Measurements from ENCODE around the gene KLF13. TPM values are rescaled to one million over a fixed set of nuclear protein-coding genes. Genes with fewer than 3 reads are reported as not detected.

Gene KLF13
- polyA plus RNA-seq, 1 experiment = 16.8 TPM

DNA sequence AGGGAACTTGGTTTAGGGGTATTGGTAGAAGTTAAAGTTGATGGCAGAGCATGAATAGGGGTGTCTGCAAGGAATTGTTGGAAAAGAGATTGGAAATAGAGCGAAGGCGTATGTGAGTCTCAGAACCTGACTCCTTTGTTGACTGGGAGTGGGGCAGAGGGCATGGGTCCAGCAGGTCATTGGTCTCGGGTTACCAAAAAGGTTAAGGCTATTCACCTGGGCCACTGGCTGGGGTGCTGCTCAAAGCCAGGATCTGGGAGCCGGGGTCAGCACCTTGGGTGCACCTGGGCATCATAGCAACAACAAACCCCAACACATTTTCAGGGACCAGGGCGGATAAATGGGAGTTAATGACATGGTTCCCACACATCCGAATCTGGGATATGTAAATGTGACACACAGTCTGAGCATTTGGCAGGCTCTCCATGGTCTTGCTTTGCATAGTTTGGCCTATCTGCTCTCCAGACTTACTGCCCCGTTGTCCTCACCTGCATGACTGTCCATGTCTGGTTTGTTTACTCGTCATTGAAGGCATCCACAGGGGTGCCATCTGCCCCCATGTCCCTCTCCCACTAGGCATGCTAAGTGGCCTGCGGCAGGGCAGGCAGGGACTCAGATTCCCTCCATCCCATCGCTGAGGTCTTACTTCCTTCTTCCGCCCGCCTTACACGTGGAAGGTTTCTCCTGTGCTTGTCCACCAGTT, 10.1 kb downstream of the KLF13 start:
- no peak overlapping the region for H3K4me3 ChIP-seq (ENCODE audit: low read depth, low read length)
- H3K27me3 ChIP-seq (ENCODE audit: control insufficient read depth, insufficient read depth, low read length) = no peaks in the 10 kb centered on the region
- CTCF ChIA-PET = no interaction called here
- no peak overlapping the region for H3K27ac ChIP-seq (ENCODE audit: low read depth, low read length)
- TF ChIP-seq, protein P1, sequence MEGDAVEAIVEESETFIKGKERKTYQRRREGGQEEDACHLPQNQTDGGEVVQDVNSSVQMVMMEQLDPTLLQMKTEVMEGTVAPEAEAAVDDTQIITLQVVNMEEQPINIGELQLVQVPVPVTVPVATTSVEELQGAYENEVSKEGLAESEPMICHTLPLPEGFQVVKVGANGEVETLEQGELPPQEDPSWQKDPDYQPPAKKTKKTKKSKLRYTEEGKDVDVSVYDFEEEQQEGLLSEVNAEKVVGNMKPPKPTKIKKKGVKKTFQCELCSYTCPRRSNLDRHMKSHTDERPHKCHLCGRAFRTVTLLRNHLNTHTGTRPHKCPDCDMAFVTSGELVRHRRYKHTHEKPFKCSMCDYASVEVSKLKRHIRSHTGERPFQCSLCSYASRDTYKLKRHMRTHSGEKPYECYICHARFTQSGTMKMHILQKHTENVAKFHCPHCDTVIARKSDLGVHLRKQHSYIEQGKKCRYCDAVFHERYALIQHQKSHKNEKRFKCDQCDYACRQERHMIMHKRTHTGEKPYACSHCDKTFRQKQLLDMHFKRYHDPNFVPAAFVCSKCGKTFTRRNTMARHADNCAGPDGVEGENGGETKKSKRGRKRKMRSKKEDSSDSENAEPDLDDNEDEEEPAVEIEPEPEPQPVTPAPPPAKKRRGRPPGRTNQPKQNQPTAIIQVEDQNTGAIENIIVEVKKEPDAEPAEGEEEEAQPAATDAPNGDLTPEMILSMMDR (IDR thresholded peaks at IDR 0.05; ENCODE audit: low read depth, low read length) = no peak
- DNase-seq (ENCODE audit: low read depth, low spot score) = no peak
- H3K9me3 ChIP-seq (ENCODE audit: control insufficient read depth, insufficient read depth, low read length) = no peaks in the 10 kb centered on the region; the same call in 1 of the 2 replicates
- POLR2A ChIA-PET = no interaction called here

DNA sequence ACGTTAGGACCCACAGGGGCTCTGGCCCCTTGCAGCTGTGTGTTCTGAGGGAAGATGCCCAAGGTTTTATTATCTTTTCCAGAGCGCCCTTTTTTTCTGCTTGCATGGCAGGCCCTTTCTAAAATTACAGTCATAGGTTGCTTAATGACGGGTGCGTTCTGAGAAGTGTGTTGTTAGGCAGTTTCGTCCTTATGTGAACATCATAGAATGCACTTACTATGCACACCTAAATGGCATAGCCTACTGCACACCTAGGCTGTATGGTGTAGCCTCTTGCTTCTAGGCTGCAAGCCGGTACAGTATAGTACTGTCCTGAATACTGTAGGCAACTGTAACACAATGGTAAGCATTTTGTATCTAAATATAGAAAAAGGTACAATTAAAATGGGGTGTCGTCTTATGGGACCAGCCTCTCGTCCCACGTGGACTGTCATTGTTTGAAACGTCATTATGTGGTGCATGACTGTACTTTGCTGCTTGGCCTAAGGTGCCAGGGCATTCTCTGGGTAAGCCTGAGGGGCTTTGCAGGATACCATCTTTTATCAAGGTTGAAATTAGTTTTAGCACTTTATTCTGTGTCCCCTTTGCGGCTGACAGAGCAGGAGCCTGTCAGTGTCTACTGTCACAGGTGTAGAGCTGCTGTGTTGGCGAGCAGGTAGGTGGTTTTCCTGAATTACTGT, 10.9 kb downstream of the KLF13 start:
- ChIA-PET POLR2A (no interaction called here), CTCF (interaction anchor here (2.2 kb wide), 1 partner anchor 151 kb away, joined by 9 read pairs; no protein-coding TSS in a partner anchor)
- Histone ChIP-seq H3K4me3 (ENCODE audit: low read depth, low read length) (no peak overlapping the region), H3K9me3 (ENCODE audit: control insufficient read depth, insufficient read depth, low read length) (no peaks in the 10 kb centered on the region; the same call in 1 of the 2 replicates), H3K27me3 (ENCODE audit: control insufficient read depth, insufficient read depth, low read length) (no peaks in the 10 kb centered on the region), H3K27ac (ENCODE audit: low read depth, low read length) (no peak overlapping the region)
- TF ChIP-seq, protein P1 (IDR thresholded peaks at IDR 0.05; ENCODE audit: low read depth, low read length) = no peak
- no peak for DNase-seq (ENCODE audit: low read depth, low spot score)

DNA sequence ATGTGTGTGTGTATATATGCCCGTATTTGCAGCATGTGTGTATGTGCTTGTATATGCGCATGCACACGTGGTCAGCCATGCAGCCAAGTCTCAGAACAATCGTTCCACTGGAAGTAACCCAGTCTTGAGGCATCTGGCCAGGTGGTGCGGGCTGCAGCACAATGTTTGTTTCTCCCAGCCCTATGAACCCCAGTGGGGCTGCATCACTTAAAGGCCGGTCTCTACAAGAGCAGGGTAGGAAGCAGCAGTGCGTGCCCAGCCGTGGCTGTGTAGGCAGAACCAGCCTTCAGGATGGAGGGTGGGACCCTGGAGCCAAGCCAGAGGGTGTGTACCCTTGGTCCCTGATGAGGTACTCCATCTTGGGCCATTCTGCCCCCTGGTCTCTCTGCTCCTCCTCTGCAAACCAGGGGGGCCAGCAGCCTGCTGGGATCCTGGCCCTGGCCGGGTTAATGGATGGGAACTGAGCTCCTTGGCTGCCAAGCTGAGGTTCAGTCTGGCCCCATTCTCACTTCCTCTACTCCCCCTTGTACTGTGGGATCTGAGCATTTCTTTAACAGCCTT, 11.8 kb downstream of the KLF13 start:
- Histone ChIP-seq H3K27me3 (ENCODE audit: control insufficient read depth, insufficient read depth, low read length) (no peaks in the 10 kb centered on the region), H3K27ac (ENCODE audit: low read depth, low read length) (peak overlapping the region; percentile 79), H3K9me3 (ENCODE audit: control insufficient read depth, insufficient read depth, low read length) (no peaks in the 10 kb centered on the region; the same call in 1 of the 2 replicates), H3K4me3 (ENCODE audit: low read depth, low read length) (0 out of 2 replicates have a peak overlapping the region, but pooled peaks have one; percentile 1)
- CTCF ChIA-PET = interaction anchor here (2.2 kb wide), 1 partner anchor 150 kb away, joined by 9 read pairs; no protein-coding TSS in a partner anchor
- no peak for DNase-seq (ENCODE audit: low read depth, low spot score)
- TF ChIP-seq, protein P1 (IDR thresholded peaks at IDR 0.05; ENCODE audit: low read depth, low read length) = no peak
- POLR2A ChIA-PET = no interaction called here

DNA sequence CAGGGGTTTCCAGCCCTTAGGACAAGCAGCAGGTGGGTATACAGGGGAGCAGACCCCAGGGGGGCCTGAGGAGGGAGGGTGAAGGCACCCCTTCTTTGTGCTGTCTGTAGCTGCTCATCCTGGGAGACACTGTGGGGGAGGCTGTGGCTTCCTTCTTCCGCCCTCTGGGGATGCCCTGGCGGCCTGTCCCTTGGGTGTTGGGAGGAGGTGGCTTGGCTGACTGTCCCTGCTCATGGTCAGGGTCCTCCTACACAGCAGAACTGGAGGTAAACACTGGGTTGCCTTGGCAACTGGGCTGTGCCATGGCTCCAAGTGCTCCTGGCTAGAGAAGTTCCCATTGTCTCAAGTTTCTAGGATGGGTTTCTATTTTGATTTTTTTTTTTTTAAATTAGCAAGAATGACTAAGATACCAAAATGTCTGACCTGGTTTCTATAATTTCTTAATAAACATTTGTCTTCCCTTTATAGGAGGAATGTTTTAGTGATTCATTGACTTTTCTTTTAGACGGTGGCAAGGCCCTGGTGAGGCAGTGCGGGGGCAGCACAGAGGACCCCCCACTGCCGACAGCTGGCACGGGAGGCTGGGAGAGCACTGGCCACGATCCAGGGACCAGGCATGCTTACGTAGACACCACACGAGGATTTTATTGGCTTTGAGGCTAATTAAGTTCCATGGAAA, 12.4 kb downstream of the KLF13 start:
- H3K27ac ChIP-seq (ENCODE audit: low read depth, low read length) = peak overlapping the region; percentile 79
- ChIA-PET POLR2A (no interaction called here), CTCF (interaction anchor here (2.2 kb wide), 1 partner anchor 149 kb away, joined by 9 read pairs; no protein-coding TSS in a partner anchor)
- TF ChIP-seq, protein P1 (IDR thresholded peaks at IDR 0.05; ENCODE audit: low read depth, low read length) = no peak
- no peaks in the 10 kb centered on the region for H3K27me3 ChIP-seq (ENCODE audit: control insufficient read depth, insufficient read depth, low read length)
- H3K4me3 ChIP-seq (ENCODE audit: low read depth, low read length) = 0 out of 2 replicates have a peak overlapping the region, but pooled peaks have one; percentile 1
- DNase-seq (ENCODE audit: low read depth, low spot score) = peak; percentile 29
- H3K9me3 ChIP-seq (ENCODE audit: control insufficient read depth, insufficient read depth, low read length) = no peaks in the 10 kb centered on the region; the same call in 1 of the 2 replicates

Measured in AG04450 (cell line).